ENCODE results near the gene COA8. TPM values are rescaled to one million over a fixed set of nuclear protein-coding genes. Genes with fewer than 3 reads are reported as not detected.

The COA8 gene
- total and polyA plus RNA-seq, 9 of the 15 experiments (the other 6 are each of a cell fraction or from before 2014, with no cell fraction given): 5.0 to 35.3 (median 25.7) TPM

- Histone ChIP-seq H3K27me3 (ENCODE audit: control insufficient read depth in 2 of 2, insufficient read depth in 2 of 2, low read length in 2 of 2) (no peaks in the 10 kb centered on the region), H3K9ac (ENCODE audit: insufficient read depth in 1 of 2, low read depth in 2 of 2, low read length in 2 of 2) (peak overlapping the region in 1 of 2 experiments; percentile 61; a peak in 1 of 4 replicates), H3K9me3 (replicated peaks; ENCODE audit: control insufficient read depth, insufficient read depth, low read depth, low read length) (no peaks in the 10 kb centered on the region), H3K4me1 (replicated peaks in 1 of 2; ENCODE audit: control insufficient read depth in 2 of 2, insufficient read depth in 2 of 2, low read length in 2 of 2) (peaks cover 34 to 82% of the 10 kb centered on the region in 2 experiments), H2AFZ (ENCODE audit: low read depth, low read length) (no peak overlapping the region), H4K20me1 (replicated peaks; ENCODE audit: control insufficient read depth, insufficient read depth, low read length) (peaks cover 13% of the 10 kb centered on the region; the same call in 1 of the 2 replicates), H3K4me3 (no peak overlapping the region; the same call in 1 of the 2 replicates), H3K27ac (ENCODE audit: extremely low read depth, low read depth, low read length) (peak overlapping the region; percentile 71; the same call in 1 of the 3 replicates), H3K9me1 (ENCODE audit: control insufficient read depth, insufficient read depth, low read length) (no peaks in the 10 kb centered on the region), H3K36me3 (ENCODE audit: control insufficient read depth, insufficient read depth, low read length) (peaks cover 23% of the 10 kb centered on the region; the same call in 1 of the 3 replicates), H3K4me2 (ENCODE audit: insufficient read depth, low read length) (peak overlapping the region; percentile 68), H3K79me2 (ENCODE audit: control insufficient read depth, insufficient read depth, low read length) (peaks cover 23% of the 10 kb centered on the region)
- POLR2A ChIA-PET: interaction anchor here (0.5 to 1.8 kb wide), 7 partner anchors 8 to 245 kb away, joined by 4 to 9 read pairs (median 5); partner anchors contain the start of gene TRMT61A
- ATAC-seq (no peak), DNase-seq (ENCODE audit: extremely low read depth in 1 of 4, low spot score in 3 of 4) (peak in 1 of 4 experiments; percentile 44), FAIRE-seq (no peak)
- BruUV-seq (replicated peaks): TSS peak; percentile 75
- CTCF ChIA-PET (ENCODE audit: low intra/inter-chr PET ratio): interaction anchor here (0.6 to 2.7 kb wide), 2 partner anchors 27 to 445 kb away, joined by 4 to 19 read pairs; no protein-coding TSS in a partner anchor
- 59% methylated on average over 13 of the region's 22 CpGs for WGBS (ENCODE audit: insufficient coverage, low coverage, missing lambda C conversion rate)
- in situ Hi-C loops (cut with MboI): no loop called here
- intact Hi-C loops (cut with micrococcal nuclease): loop anchor here (5.0 to 10.0 kb wide), 2 partner anchors 42 to 125 kb away; partner anchors contain the start of genes BAG5 and COA8
- TF ChIP-seq KAT7 (CRISPR knock-in tag; IDR thresholded peaks at IDR 0.05; ENCODE audit: borderline replicate concordance): 0 out of 2 replicates have a peak, but pooled peaks have one; percentile 3
- TF ChIP-seq SMARCE1 (IDR thresholded peaks at IDR 0.05): no peak
- TF ChIP-seq RBFOX2 (IDR thresholded peaks at IDR 0.05; ENCODE audit: low read depth, low read length): peak; percentile 13
- TF ChIP-seq POLR2G (IDR thresholded peaks at IDR 0.05; ENCODE audit: low read depth, low read length): peak; percentile 52; the same call in 1 of the 2 replicates
Measured at GRCh38 chr14:103519837-103520212, 42.9 kb upstream of the COA8 start.

GRCh38 chr14:103520269-103520656, 42.5 kb upstream of the COA8 start:
- peaks cover 35 to 79% of the 10 kb centered on the region in 2 experiments for H3K4me1 ChIP-seq (replicated peaks in 1 of 2; ENCODE audit: control insufficient read depth in 2 of 2, insufficient read depth in 2 of 2, low read length in 2 of 2)
- BruUV-seq (replicated peaks): no TSS peak
- no peak for TF ChIP-seq POU5F1 (IDR thresholded peaks at IDR 0.05; ENCODE audit: borderline replicate concordance, low read depth, low read length, partially characterized antibody)
- no peak for TF ChIP-seq STAT5B (CRISPR knock-in tag; IDR thresholded peaks at IDR 0.05)
- TF ChIP-seq TCF7 (IDR thresholded peaks at IDR 0.05; ENCODE audit: borderline replicate concordance): no peak
- TF ChIP-seq LARP7 (IDR thresholded peaks at IDR 0.05): no peak
- TF ChIP-seq RREB1 (CRISPR knock-in tag; IDR thresholded peaks at IDR 0.05): no peak

More at GRCh38 chr14:103520269-103520656, 42.5 kb upstream of the COA8 start:
- Histone ChIP-seq H3K36me3 (ENCODE audit: control insufficient read depth, insufficient read depth, low read length) (peaks cover 23% of the 10 kb centered on the region; the same call in 1 of the 3 replicates), H3K27me3 (ENCODE audit: control insufficient read depth in 2 of 2, insufficient read depth in 2 of 2, low read length in 2 of 2) (no peaks in the 10 kb centered on the region), H3K9me1 (ENCODE audit: control insufficient read depth, insufficient read depth, low read length) (no peaks in the 10 kb centered on the region), H3K79me2 (ENCODE audit: control insufficient read depth, insufficient read depth, low read length) (peaks cover 23% of the 10 kb centered on the region), H2AFZ (ENCODE audit: low read depth, low read length) (no peak overlapping the region), H3K4me3 (peak overlapping the region; percentile 60; the same call in 1 of the 2 replicates), H3K9ac (ENCODE audit: insufficient read depth in 1 of 2, low read depth in 2 of 2, low read length in 2 of 2) (peak overlapping the region in 1 of 2 experiments; percentile 93; a peak in 3 of 4 replicates), H3K27ac (ENCODE audit: extremely low read depth, low read depth, low read length) (0 out of 3 replicates have a peak overlapping the region, but pooled peaks have one; percentile 83), H4K20me1 (replicated peaks; ENCODE audit: control insufficient read depth, insufficient read depth, low read length) (peaks cover 13% of the 10 kb centered on the region; the same call in 1 of the 2 replicates), H3K4me2 (ENCODE audit: insufficient read depth, low read length) (peak overlapping the region; percentile 78; the same call in 1 of the 2 replicates), H3K9me3 (replicated peaks; ENCODE audit: control insufficient read depth, insufficient read depth, low read depth, low read length) (no peaks in the 10 kb centered on the region)
- intact Hi-C loops (cut with micrococcal nuclease) (loop anchor here (10.0 kb wide), 1 partner anchor 125 kb away; no protein-coding TSS in a partner anchor), in situ Hi-C loops (cut with MboI) (no loop called here)
- 60% methylated on average over 3 of the region's 10 CpGs for WGBS (ENCODE audit: insufficient coverage, low coverage, missing lambda C conversion rate)
- DNase-seq (ENCODE audit: extremely low read depth in 1 of 4, low spot score in 3 of 4): no peak
- no peak for ATAC-seq
- POLR2A ChIA-PET: interaction anchor here (0.6 kb wide), 1 partner anchor 683 kb away, joined by 3 read pairs; no protein-coding TSS in a partner anchor
- FAIRE-seq: no peak
- CTCF ChIA-PET (ENCODE audit: low intra/inter-chr PET ratio): no interaction called here
